Activated T-helper 2 cell treated with anti-CD3 and anti-CD28 coated beads, Interferon-gamma antibody, Interleukin-2, Interleukin-4, amounts not matched to agents 10 μg/mL and 5 μg/mL and 100 μg/mL, durations not matched to agents 14 hours and 24 hours and 36 hours (primary cell): ENCODE data around the gene STX1B. TPM values are rescaled to one million over a fixed set of nuclear protein-coding genes. Genes with fewer than 3 reads are reported as not detected.

ENCODE experiments used
- DNase-seq: peaks from one replicate; pipeline ENCODE4 v3.0.0; 2021; ENCODE audit warnings: low spot score
- H3K27ac Mint-ChIP-seq: one replicate; pipeline ENCODE4 v1.8.0; 2021; ENCODE audit warnings: mixed read lengths
- H3K27me3 Mint-ChIP-seq: one replicate; pipeline ENCODE4 v1.8.0; 2021; ENCODE audit warnings: low read depth, mixed read lengths
- H3K36me3 Mint-ChIP-seq: one replicate; pipeline ENCODE4 v1.8.0; 2021; ENCODE audit warnings: low read depth, mixed read lengths
- H3K4me1 Mint-ChIP-seq: one replicate; pipeline ENCODE4 v1.8.0; 2021; ENCODE audit warnings: low read depth, mixed read lengths
- H3K4me3 Mint-ChIP-seq: one replicate; pipeline ENCODE4 v1.8.0; 2021; ENCODE audit warnings: low read depth, mild to moderate bottlenecking, moderate library complexity, mixed read lengths
- H3K9me3 Mint-ChIP-seq: one replicate; pipeline ENCODE4 v1.8.0; 2021; ENCODE audit warnings: mixed read lengths
- intact Hi-C: fragments of 100-400 bp; cut with micrococcal nuclease; formaldehyde crosslinking; loops from one replicate; pipeline ENCODE4 v1.15.1; 2023
- total RNA-seq: library from RNA; stranded (reverse); gene quantifications from 2 replicates; pipeline ENCODE4 v1.2.3, GENCODE V29; 2022

STX1B gene
- total RNA-seq, 1 donor from 2014 or later = 0.57 TPM

GRCh38 chr16:30987581-30988190 lies 22.8 kb downstream of the STX1B start:
- Mint-ChIP-seq H3K4me1 (peaks cover 5% of the 10 kb centered on the region), H3K27me3 (no peaks in the 10 kb centered on the region), H3K36me3 (peaks cover 7% of the 10 kb centered on the region), H3K27ac (no peak overlapping the region), H3K4me3 (no peak overlapping the region), H3K9me3 (no peaks in the 10 kb centered on the region)
- no peak for DNase-seq
- intact Hi-C loops = loop anchor here (5.0 kb wide), 1 partner anchor 880 kb away; no protein-coding TSS in a partner anchor

GRCh38 chr16:30986129-30986991 lies 24.1 kb downstream of the STX1B start:
- Mint-ChIP-seq H3K27me3 (no peaks in the 10 kb centered on the region), H3K9me3 (no peaks in the 10 kb centered on the region), H3K36me3 (peaks cover 17% of the 10 kb centered on the region), H3K27ac (no peak overlapping the region), H3K4me3 (no peak overlapping the region), H3K4me1 (peaks cover 4% of the 10 kb centered on the region)
- no peak for DNase-seq
- intact Hi-C loops = loop anchor here (5.0 kb wide), 1 partner anchor 881 kb away; no protein-coding TSS in a partner anchor

GRCh38 chr16:30985401-30986128 lies 24.9 kb downstream of the STX1B start:
- Mint-ChIP-seq H3K4me3 (no peak overlapping the region), H3K4me1 (peaks cover 4% of the 10 kb centered on the region), H3K36me3 (peaks cover 21% of the 10 kb centered on the region), H3K27me3 (no peaks in the 10 kb centered on the region), H3K9me3 (no peaks in the 10 kb centered on the region), H3K27ac (peak overlapping the region; percentile 33)
- DNase-seq = no peak
- intact Hi-C loops = loop anchor here (2.0 to 5.0 kb wide), 2 partner anchors 109 to 882 kb away; partner anchors contain the start of gene VKORC1

GRCh38 chr16:30984669-30985400 lies 25.6 kb downstream of the STX1B start, which contains the start of gene HSD3B7:
HSD3B7 (plus strand) TSS chr16:30985207; CDS start chr16:30985659, 452 bp downstream.
- Mint-ChIP-seq H3K4me1 (peaks cover 4% of the 10 kb centered on the region), H3K36me3 (peaks cover 26% of the 10 kb centered on the region), H3K27ac (peak within 1 kb of the TSS; percentile 33), H3K27me3 (no peaks in the 10 kb centered on the region), H3K4me3 (peak within 1 kb of the TSS; percentile 8), H3K9me3 (no peaks in the 10 kb centered on the region)
- DNase-seq = peak; percentile 69
- intact Hi-C loops = loop anchor here (2.0 to 5.0 kb wide), 2 partner anchors 110 to 882 kb away; partner anchors contain the start of gene VKORC1

- Mint-ChIP-seq H3K27me3 (no peaks in the 10 kb centered on the region), H3K4me1 (peaks cover 4% of the 10 kb centered on the region), H3K36me3 (peaks cover 26% of the 10 kb centered on the region), H3K4me3 (no peak overlapping the region), H3K27ac (no peak overlapping the region), H3K9me3 (no peaks in the 10 kb centered on the region)
- intact Hi-C loops = loop anchor here (2.0 kb wide), 1 partner anchor 111 kb away; the partner anchor contains the start of gene VKORC1
- no peak for DNase-seq
These were observed 26.4 kb downstream of the STX1B start for GRCh38 chr16:30983898-30984610.

- H3K27ac Mint-ChIP-seq = no peak overlapping the region
- no peak overlapping the region for H3K4me3 Mint-ChIP-seq
These were observed 27.0 kb downstream of the STX1B start for GRCh38 chr16:30983289-30983889.

GRCh38 chr16:30982548-30983288 lies 27.7 kb downstream of the STX1B start:
- intact Hi-C loops = no loop called here
- DNase-seq = no peak

More at GRCh38 chr16:30983289-30983889, 27.0 kb downstream of the STX1B start:
- no peaks in the 10 kb centered on the region for H3K27me3 Mint-ChIP-seq
- H3K36me3 Mint-ChIP-seq = peaks cover 32% of the 10 kb centered on the region
- intact Hi-C loops = no loop called here
- DNase-seq = no peak
- no peaks in the 10 kb centered on the region for H3K9me3 Mint-ChIP-seq
- H3K4me1 Mint-ChIP-seq = peaks cover 4% of the 10 kb centered on the region

GRCh38 chr16:30980959-30981358 lies 29.5 kb downstream of the STX1B start:
- H3K27me3 Mint-ChIP-seq = no peaks in the 10 kb centered on the region
- H3K36me3 Mint-ChIP-seq = peaks cover 44% of the 10 kb centered on the region
- no peak overlapping the region for H3K4me3 Mint-ChIP-seq
- no peak overlapping the region for H3K27ac Mint-ChIP-seq
- DNase-seq = no peak
- intact Hi-C loops = no loop called here
- H3K4me1 Mint-ChIP-seq = peaks cover 4% of the 10 kb centered on the region
- no peaks in the 10 kb centered on the region for H3K9me3 Mint-ChIP-seq

More at GRCh38 chr16:30982548-30983288, 27.7 kb downstream of the STX1B start:
- Mint-ChIP-seq H3K9me3 (no peaks in the 10 kb centered on the region), H3K27ac (no peak overlapping the region), H3K4me3 (no peak overlapping the region), H3K4me1 (peaks cover 4% of the 10 kb centered on the region), H3K27me3 (no peaks in the 10 kb centered on the region), H3K36me3 (peaks cover 32% of the 10 kb centered on the region)

- H3K27ac Mint-ChIP-seq = no peak overlapping the region
- peaks cover 4% of the 10 kb centered on the region for H3K4me1 Mint-ChIP-seq
- H3K9me3 Mint-ChIP-seq = no peaks in the 10 kb centered on the region
- no peaks in the 10 kb centered on the region for H3K27me3 Mint-ChIP-seq
- H3K36me3 Mint-ChIP-seq = peaks cover 49% of the 10 kb centered on the region
- no peak overlapping the region for H3K4me3 Mint-ChIP-seq
- intact Hi-C loops = no loop called here
- DNase-seq = no peak
These were observed 30.0 kb downstream of the STX1B start for GRCh38 chr16:30980434-30980833.

GRCh38 chr16:30980023-30980371 lies 30.4 kb downstream of the STX1B start:
- H3K9me3 Mint-ChIP-seq = no peaks in the 10 kb centered on the region
- intact Hi-C loops = no loop called here
- H3K4me3 Mint-ChIP-seq = no peak overlapping the region

More at GRCh38 chr16:30980023-30980371, 30.4 kb downstream of the STX1B start:
- no peaks in the 10 kb centered on the region for H3K27me3 Mint-ChIP-seq
- H3K27ac Mint-ChIP-seq = no peak overlapping the region
- peaks cover 49% of the 10 kb centered on the region for H3K36me3 Mint-ChIP-seq
- no peak for DNase-seq
- peaks cover under 1% of the 10 kb centered on the region for H3K4me1 Mint-ChIP-seq
